Sigmoid colon (tissue), 4 donors: ENCODE measurements around the gene BTNL2.
"Not testable (repeated sequence)": the region's sequence is repeated elsewhere in the genome, so short reads cannot be mapped to it uniquely, and the experiment has no call there.

ENCODE experiments used
- CTCF ChIP-seq, 4 experiments: fragments of 450-650 bp in 3 of 4; fragments of 200-600 bp in 1 of 4; IDR thresholded peaks; one replicate each; pipeline ENCODE4 v1.5.1; 2016 to 2019; ENCODE audit warnings: antibody characterized with exemption in 4 of 4, mild to moderate bottlenecking in 3 of 4, moderate library complexity in 2 of 4
- EP300 ChIP-seq, 4 donors: sonication (generic); formaldehyde crosslinking; IDR thresholded peaks; one replicate each; pipeline ENCODE4 v1.6.1; 2017; ENCODE audit warnings: antibody characterized with exemption in 4 of 4
- POLR2A ChIP-seq, 2 donors: fragments of 450-650 bp; IDR thresholded peaks; one replicate each; pipeline ENCODE4 v1.6.1; 2016; ENCODE audit warnings: antibody characterized with exemption in 2 of 2, mild to moderate bottlenecking in 2 of 2, moderate library complexity in 2 of 2

DNA sequence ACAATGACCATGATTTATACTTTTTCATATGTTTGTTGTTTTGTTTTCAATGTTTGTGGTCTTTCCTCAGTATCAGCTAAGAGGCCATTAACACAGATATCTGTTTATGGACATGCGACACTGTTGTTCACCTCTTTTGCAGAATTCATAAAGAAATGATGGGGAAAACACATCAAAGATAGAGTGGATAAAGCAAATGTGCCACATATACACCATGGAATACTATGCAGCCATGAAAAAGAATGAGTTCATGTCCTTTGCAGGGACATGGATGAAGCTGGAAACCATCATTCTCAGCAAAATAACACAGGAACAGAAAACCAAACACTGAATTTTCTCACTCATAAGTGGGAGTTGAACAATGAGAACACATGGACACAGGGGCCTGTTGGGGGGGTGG is 27.0 kb upstream of the BTNL2 start:
- not testable (repeated sequence) for TF ChIP-seq CTCF, POLR2A, EP300 (IDR thresholded peaks at IDR 0.05)
